ENCODE measurements around the gene PRG3.

PRG3 gene

DNA sequence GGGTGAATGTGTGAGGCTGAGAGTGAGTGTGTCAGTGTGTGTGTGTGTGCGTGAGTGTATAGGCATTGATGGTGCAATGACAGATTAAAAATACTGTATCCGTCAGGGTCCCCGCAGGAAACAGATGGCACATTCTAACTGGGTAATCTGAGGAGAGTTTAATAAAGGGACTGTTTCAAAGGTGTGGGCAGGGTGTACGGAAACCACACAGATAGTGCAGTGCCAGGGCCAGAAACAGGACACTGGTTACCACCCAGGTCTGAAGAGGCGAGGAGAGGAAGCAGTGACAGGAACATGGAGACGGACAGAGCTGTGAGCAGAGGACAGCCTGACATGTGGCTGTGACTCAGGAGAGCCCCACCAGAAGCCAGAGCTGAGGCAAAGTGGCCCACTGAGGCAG lies 26.3 kb downstream of the PRG3 start:
- no peak overlapping the region for H3K9ac ChIP-seq (ENCODE audit: low read length in 5 of 5)

DNA sequence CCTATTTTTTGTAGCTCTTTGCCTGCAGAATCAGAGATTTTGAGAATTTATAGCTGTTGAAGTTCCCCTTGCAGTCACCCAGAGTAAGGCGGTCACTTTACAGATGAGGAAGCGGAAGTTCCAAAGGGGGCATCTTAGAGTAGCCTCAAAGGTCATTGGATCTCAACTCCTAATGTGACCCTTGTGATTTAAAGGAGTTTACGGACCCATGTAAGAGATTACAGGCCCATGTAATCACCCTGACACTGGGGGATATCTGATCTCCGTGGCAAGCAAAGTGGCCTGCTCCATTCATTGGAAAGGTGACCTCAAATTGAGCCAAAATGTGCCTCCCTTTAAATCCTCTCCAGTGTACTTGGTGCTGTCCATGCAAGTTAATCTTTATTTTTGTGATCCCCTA lies 27.1 kb downstream of the PRG3 start:
- H3K27ac ChIP-seq (ENCODE audit: low read depth, low read length), result no peak overlapping the region

More for the DNA sequence above, 26.3 kb downstream of the PRG3 start:
- Histone ChIP-seq H3K4me3 (ENCODE audit: low read depth in 1 of 5, low read length in 5 of 5) (no peak overlapping the region), H3K4me1 (ENCODE audit: control insufficient read depth in 5 of 5, insufficient read depth in 5 of 5, low read length in 5 of 5) (peaks cover 0 to 7% (median 3%) of the 10 kb centered on the region in 5 donors), H3K9me3 (ENCODE audit: control insufficient read depth in 5 of 5, low read length in 5 of 5) (no peaks in the 10 kb centered on the region), H3K27me3 (ENCODE audit: control insufficient read depth in 5 of 5, insufficient read depth in 4 of 5, low read length in 5 of 5) (no peaks in the 10 kb centered on the region), H3K36me3 (ENCODE audit: control insufficient read depth in 5 of 5, insufficient read depth in 5 of 5, low read length in 5 of 5) (peaks cover 0 to 2% (median 0%) of the 10 kb centered on the region in 5 donors), H3K27ac (ENCODE audit: low read depth, low read length) (no peak overlapping the region)

DNA sequence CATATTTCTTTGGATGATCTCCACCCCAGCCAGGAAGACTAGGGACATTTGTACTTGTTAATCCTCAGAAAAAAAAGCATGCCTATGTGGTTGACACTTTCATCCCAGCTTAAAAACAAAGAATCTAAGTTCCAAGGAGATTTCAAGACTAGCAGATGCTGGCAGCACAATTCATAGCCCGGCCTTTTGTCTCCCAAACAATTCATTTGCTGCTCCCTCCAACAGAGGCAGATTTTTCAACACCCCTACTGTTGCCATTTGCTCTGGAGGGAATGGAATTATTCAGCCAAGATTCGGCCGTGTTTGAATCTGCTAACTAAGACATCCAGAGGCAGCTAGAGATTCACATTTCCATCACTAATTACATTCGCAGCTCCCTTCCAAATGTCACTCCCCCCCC lies 27.5 kb downstream of the PRG3 start:
- H3K27me3 ChIP-seq (ENCODE audit: control insufficient read depth in 5 of 5, insufficient read depth in 4 of 5, low read length in 5 of 5), result no peaks in the 10 kb centered on the region

More for the DNA sequence above, 27.1 kb downstream of the PRG3 start:
- Histone ChIP-seq H3K4me3 (ENCODE audit: low read depth in 1 of 5, low read length in 5 of 5) (no peak overlapping the region), H3K9me3 (ENCODE audit: control insufficient read depth in 5 of 5, low read length in 5 of 5) (no peaks in the 10 kb centered on the region), H3K36me3 (ENCODE audit: control insufficient read depth in 5 of 5, insufficient read depth in 5 of 5, low read length in 5 of 5) (peaks cover 0 to 2% (median 0%) of the 10 kb centered on the region in 5 donors), H3K4me1 (ENCODE audit: control insufficient read depth in 5 of 5, insufficient read depth in 5 of 5, low read length in 5 of 5) (peaks cover 0 to 10% (median 6%) of the 10 kb centered on the region in 5 donors), H3K27me3 (ENCODE audit: control insufficient read depth in 5 of 5, insufficient read depth in 4 of 5, low read length in 5 of 5) (no peaks in the 10 kb centered on the region), H3K9ac (ENCODE audit: low read length in 5 of 5) (no peak overlapping the region)

DNA sequence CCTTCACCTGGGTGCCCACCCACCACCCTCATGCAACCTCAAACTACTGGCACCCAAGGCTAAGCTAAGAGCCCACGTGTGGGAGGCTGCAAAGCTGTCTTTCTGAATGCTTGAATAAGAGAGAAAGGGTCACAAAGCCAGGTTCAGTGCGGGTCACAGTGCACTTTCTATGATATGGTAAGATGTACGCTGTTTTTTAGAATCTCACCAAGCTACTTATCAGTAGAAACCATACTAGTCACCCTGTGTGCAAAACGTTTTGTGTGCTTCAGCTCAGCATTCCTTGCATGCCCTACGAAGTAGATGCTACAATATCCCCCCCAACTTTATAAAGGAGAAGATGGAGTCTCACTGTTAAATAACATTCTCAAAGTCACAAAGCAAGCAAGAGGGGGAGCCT lies 27.9 kb downstream of the PRG3 start:
- no peak overlapping the region for H3K4me3 ChIP-seq (ENCODE audit: low read depth in 1 of 5, low read length in 5 of 5)
- H3K4me1 ChIP-seq (ENCODE audit: control insufficient read depth in 5 of 5, insufficient read depth in 5 of 5, low read length in 5 of 5), result peaks cover 0 to 10% (median 6%) of the 10 kb centered on the region in 5 donors

More for the DNA sequence above, 27.5 kb downstream of the PRG3 start:
- Histone ChIP-seq H3K9ac (ENCODE audit: low read length in 5 of 5) (no peak overlapping the region), H3K9me3 (ENCODE audit: control insufficient read depth in 5 of 5, low read length in 5 of 5) (no peaks in the 10 kb centered on the region), H3K4me3 (ENCODE audit: low read depth in 1 of 5, low read length in 5 of 5) (no peak overlapping the region), H3K4me1 (ENCODE audit: control insufficient read depth in 5 of 5, insufficient read depth in 5 of 5, low read length in 5 of 5) (peaks cover 0 to 10% (median 6%) of the 10 kb centered on the region in 5 donors), H3K36me3 (ENCODE audit: control insufficient read depth in 5 of 5, insufficient read depth in 5 of 5, low read length in 5 of 5) (peaks cover 0 to 2% (median 0%) of the 10 kb centered on the region in 5 donors), H3K27ac (ENCODE audit: low read depth, low read length) (no peak overlapping the region)

DNA sequence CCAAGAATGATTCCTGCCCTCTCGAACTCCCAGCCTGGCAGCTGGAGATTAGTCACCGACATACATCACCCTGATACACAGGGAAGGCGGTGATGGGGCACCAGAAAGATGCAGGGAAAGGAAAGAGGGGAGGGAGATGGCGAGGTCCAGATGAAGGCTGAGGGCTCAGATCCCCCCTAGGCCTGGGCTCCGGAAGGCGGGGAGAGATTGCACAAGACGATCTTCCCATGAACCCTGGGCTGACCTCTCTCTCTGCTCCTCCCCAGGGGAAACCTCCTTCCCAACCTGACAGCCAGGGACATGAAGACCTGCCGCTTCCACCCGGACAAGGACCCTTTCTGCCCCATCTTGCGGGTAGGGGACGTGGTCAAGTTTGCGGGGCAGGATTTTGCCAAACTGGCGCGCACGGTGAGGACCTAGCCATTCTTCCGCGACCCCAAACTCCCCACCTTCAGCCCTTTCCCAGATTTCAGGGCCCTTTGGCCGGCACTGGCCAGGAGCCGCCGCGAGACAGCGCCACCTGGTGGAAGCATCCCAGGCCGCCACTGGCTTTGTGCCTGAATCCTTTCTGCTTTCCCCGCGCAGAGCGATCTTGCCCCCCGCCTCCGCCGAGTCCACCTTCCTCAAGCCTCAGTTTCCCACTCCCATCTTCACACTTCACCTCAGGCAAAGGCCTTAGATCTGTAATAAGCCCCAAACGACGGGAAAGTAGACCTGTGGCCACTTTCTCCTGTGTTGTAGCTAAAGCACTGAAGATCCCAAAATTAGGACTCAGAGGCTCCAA lies 31.3 kb downstream of the PRG3 start:
- Histone ChIP-seq H3K27ac (ENCODE audit: low read depth, low read length) (no peak overlapping the region), H3K36me3 (ENCODE audit: control insufficient read depth in 5 of 5, insufficient read depth in 5 of 5, low read length in 5 of 5) (peaks cover 0 to 2% (median 0%) of the 10 kb centered on the region in 5 donors), H3K4me3 (ENCODE audit: low read depth in 1 of 5, low read length in 5 of 5) (peak overlapping the region in 2 of 5 donors; percentile 17 to 31)

More for the DNA sequence above, 27.9 kb downstream of the PRG3 start:
- no peaks in the 10 kb centered on the region for H3K9me3 ChIP-seq (ENCODE audit: control insufficient read depth in 5 of 5, low read length in 5 of 5)
- H3K9ac ChIP-seq (ENCODE audit: low read length in 5 of 5), result peak overlapping the region in 1 of 5 donors; percentile 42
- peaks cover 0 to 2% (median 0%) of the 10 kb centered on the region in 5 donors for H3K36me3 ChIP-seq (ENCODE audit: control insufficient read depth in 5 of 5, insufficient read depth in 5 of 5, low read length in 5 of 5)
- H3K27ac ChIP-seq (ENCODE audit: low read depth, low read length), result no peak overlapping the region
- no peaks in the 10 kb centered on the region for H3K27me3 ChIP-seq (ENCODE audit: control insufficient read depth in 5 of 5, insufficient read depth in 4 of 5, low read length in 5 of 5)

DNA sequence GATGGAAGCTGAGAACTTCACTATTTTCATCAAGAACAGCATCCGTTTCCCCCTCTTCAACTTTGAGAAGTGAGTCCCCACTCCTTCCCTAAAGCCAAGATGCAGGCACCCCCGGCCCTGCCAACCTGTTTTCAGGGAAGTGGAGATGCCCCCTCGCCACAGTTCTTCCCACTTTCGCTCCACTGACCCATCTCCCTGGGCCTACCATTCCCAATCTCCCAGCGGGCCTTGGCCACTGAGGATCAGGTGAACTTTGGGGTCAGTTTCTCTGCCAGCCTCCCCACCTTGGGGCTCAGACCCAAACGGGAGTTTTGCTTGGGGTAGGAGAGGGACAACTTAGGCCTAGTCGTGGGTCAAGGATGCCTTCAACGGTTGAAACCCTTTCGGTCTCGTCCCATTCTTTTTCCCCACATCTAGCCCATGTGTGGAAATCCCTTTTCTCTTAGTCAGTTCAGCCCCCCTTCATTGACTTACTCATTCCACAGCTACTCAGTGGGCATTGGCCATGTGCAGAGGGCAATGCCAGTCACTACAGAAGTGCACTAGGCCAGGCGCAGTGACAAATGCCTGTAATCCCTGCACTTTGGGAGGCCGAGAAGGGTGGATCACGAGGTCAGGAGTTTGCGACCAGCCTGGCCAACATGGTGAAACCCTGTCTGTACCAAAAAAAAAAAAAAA lies 32.2 kb downstream of the PRG3 start:
- Histone ChIP-seq H3K9ac (ENCODE audit: low read length in 5 of 5) (no peak overlapping the region), H3K4me1 (ENCODE audit: control insufficient read depth in 5 of 5, insufficient read depth in 5 of 5, low read length in 5 of 5) (peaks cover 0 to 7% (median 6%) of the 10 kb centered on the region in 5 donors), H3K27ac (ENCODE audit: low read depth, low read length) (no peak overlapping the region), H3K36me3 (ENCODE audit: control insufficient read depth in 5 of 5, insufficient read depth in 5 of 5, low read length in 5 of 5) (peaks cover 0 to 2% (median 0%) of the 10 kb centered on the region in 5 donors), H3K4me3 (ENCODE audit: low read depth in 1 of 5, low read length in 5 of 5) (no peak overlapping the region), H3K9me3 (ENCODE audit: control insufficient read depth in 5 of 5, low read length in 5 of 5) (no peaks in the 10 kb centered on the region), H3K27me3 (ENCODE audit: control insufficient read depth in 5 of 5, insufficient read depth in 4 of 5, low read length in 5 of 5) (no peaks in the 10 kb centered on the region)

More for the DNA sequence above, 31.3 kb downstream of the PRG3 start:
- no peaks in the 10 kb centered on the region for H3K9me3 ChIP-seq (ENCODE audit: control insufficient read depth in 5 of 5, low read length in 5 of 5)
- peaks cover 0 to 7% (median 6%) of the 10 kb centered on the region in 5 donors for H3K4me1 ChIP-seq (ENCODE audit: control insufficient read depth in 5 of 5, insufficient read depth in 5 of 5, low read length in 5 of 5)
- no peak overlapping the region for H3K9ac ChIP-seq (ENCODE audit: low read length in 5 of 5)
- H3K27me3 ChIP-seq (ENCODE audit: control insufficient read depth in 5 of 5, insufficient read depth in 4 of 5, low read length in 5 of 5), result no peaks in the 10 kb centered on the region

DNA sequence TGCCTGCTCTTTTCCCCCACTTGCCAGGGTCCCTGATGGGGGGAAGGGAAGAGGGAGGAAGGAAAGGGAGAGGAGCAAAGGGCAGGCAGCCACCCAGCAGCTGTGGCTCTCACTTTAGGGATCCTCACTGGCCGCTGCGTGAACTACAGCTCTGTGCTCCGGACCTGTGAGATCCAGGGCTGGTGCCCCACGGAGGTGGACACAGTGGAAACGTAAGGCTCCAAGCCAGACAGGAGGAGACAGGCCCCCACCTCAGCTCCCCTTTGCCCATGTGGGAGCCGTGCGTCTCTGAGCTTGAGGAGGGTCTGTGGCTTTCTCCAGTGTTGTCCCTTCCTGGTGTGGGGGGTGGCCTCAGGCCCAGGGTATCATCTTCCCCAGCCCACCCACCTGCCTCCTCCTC lies 32.9 kb downstream of the PRG3 start:
- no peaks in the 10 kb centered on the region for H3K27me3 ChIP-seq (ENCODE audit: control insufficient read depth in 5 of 5, insufficient read depth in 4 of 5, low read length in 5 of 5)
- H3K36me3 ChIP-seq (ENCODE audit: control insufficient read depth in 5 of 5, insufficient read depth in 5 of 5, low read length in 5 of 5), result peaks cover 0 to 2% (median 0%) of the 10 kb centered on the region in 5 donors
- H3K4me1 ChIP-seq (ENCODE audit: control insufficient read depth in 5 of 5, insufficient read depth in 5 of 5, low read length in 5 of 5), result peaks cover 0 to 7% (median 6%) of the 10 kb centered on the region in 5 donors
- H3K9me3 ChIP-seq (ENCODE audit: control insufficient read depth in 5 of 5, low read length in 5 of 5), result no peaks in the 10 kb centered on the region
- no peak overlapping the region for H3K4me3 ChIP-seq (ENCODE audit: low read depth in 1 of 5, low read length in 5 of 5)
- no peak overlapping the region for H3K27ac ChIP-seq (ENCODE audit: low read depth, low read length)
- H3K9ac ChIP-seq (ENCODE audit: low read length in 5 of 5), result no peak overlapping the region

DNA sequence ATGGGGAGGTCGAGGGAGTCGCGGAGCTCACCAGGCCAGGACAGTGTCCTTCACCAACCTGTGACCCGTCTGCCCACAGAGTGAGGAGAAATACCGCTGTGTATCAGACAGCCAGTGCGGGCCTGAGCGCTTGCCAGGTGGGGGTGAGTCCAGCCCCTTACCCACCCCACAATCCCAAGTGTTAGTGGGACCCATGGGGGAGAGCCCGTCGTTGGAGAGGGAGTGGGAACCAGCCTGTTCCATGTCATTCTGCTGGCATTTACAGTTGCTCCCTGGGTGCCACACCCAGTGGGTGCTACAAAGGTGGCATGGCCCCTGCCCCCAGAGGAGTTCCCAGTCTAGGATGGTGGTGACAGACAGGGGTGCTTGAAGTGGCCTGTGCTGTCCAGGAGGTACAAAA lies 33.6 kb downstream of the PRG3 start:
- Histone ChIP-seq H3K9me3 (ENCODE audit: control insufficient read depth in 5 of 5, low read length in 5 of 5) (no peaks in the 10 kb centered on the region), H3K9ac (ENCODE audit: low read length in 5 of 5) (no peak overlapping the region), H3K27ac (ENCODE audit: low read depth, low read length) (no peak overlapping the region), H3K27me3 (ENCODE audit: control insufficient read depth in 5 of 5, insufficient read depth in 4 of 5, low read length in 5 of 5) (no peaks in the 10 kb centered on the region), H3K36me3 (ENCODE audit: control insufficient read depth in 5 of 5, insufficient read depth in 5 of 5, low read length in 5 of 5) (peaks cover 0 to 2% (median 0%) of the 10 kb centered on the region in 5 donors), H3K4me3 (ENCODE audit: low read depth in 1 of 5, low read length in 5 of 5) (no peak overlapping the region), H3K4me1 (ENCODE audit: control insufficient read depth in 5 of 5, insufficient read depth in 5 of 5, low read length in 5 of 5) (peaks cover 0 to 7% (median 6%) of the 10 kb centered on the region in 5 donors)

DNA sequence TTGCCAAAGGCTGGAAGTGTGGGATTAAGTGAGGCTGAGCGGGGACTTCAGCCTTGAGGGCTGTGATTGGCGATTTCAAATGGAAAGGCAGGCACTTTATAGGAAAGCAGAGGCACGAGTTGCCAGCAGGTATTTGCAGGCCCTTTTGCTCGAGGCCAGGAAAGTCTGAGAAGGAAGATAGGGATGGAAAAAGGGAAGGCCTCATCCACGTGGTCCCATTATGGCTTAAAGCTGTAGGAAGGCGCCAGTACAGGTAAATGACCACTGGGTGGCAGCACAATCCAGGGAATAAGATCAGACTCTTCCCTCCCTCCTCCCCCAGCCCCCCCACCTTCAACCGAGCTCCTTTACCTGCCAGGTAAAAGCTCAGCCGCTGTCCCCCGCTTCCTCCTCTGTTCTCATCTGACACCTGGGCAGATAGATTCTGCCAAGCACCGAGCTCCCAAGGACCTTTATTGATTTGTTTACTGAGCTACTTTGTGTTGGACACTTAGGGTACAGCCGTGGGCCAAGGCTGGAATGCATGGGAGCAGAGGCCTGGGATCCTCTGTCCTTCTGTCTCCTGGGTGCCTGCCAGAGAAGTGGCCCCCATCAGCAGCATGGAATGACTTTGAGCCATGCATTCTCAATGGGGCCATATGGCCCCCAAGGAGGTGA lies 35.3 kb downstream of the PRG3 start:
- Histone ChIP-seq H3K9me3 (ENCODE audit: control insufficient read depth in 5 of 5, low read length in 5 of 5) (no peaks in the 10 kb centered on the region), H3K9ac (ENCODE audit: low read length in 5 of 5) (no peak overlapping the region), H3K27me3 (ENCODE audit: control insufficient read depth in 5 of 5, insufficient read depth in 4 of 5, low read length in 5 of 5) (no peaks in the 10 kb centered on the region), H3K4me3 (ENCODE audit: low read depth in 1 of 5, low read length in 5 of 5) (no peak overlapping the region), H3K36me3 (ENCODE audit: control insufficient read depth in 5 of 5, insufficient read depth in 5 of 5, low read length in 5 of 5) (no peaks in the 10 kb centered on the region), H3K4me1 (ENCODE audit: control insufficient read depth in 5 of 5, insufficient read depth in 5 of 5, low read length in 5 of 5) (peaks cover 0 to 7% (median 6%) of the 10 kb centered on the region in 5 donors), H3K27ac (ENCODE audit: low read depth, low read length) (no peak overlapping the region)
